ENCODE results near the gene LIPT1.
"Not testable (repeated sequence)": the region's sequence is repeated elsewhere in the genome, so short reads cannot be mapped to it uniquely, and the experiment has no call there.

The LIPT1 gene

GRCh38 chr2:99171377-99172140 lies 16.8 kb downstream of the LIPT1 start:
- DNase-seq = no peak

GRCh38 chr2:99180755-99181623 lies 26.2 kb downstream of the LIPT1 start, which contains the start of the genes MITD1 and MRPL30:
Gene MITD1 (minus strand): TSS chr2:99181058. CDS start chr2:99180981, 77 bp downstream.
Gene MRPL30 (plus strand): TSS chr2:99181184. CDS start chr2:99186204, 5,020 bp downstream.
- peak; percentile 59 to 96 (median 92) for DNase-seq

- DNase-seq = no peak
Observed at GRCh38 chr2:99181624-99182000, 26.8 kb downstream of the LIPT1 start.

GRCh38 chr2:99183025-99183424 lies 28.3 kb downstream of the LIPT1 start:
- DNase-seq = no peak

GRCh38 chr2:99184811-99185210 lies 30.0 kb downstream of the LIPT1 start:
- no peak for DNase-seq

GRCh38 chr2:99187011-99187410 lies 32.2 kb downstream of the LIPT1 start:
- no peak for DNase-seq

GRCh38 chr2:99188357-99188756 lies 33.6 kb downstream of the LIPT1 start:
- no peak for DNase-seq

- DNase-seq = no peak
Observed at GRCh38 chr2:99190548-99190947, 35.8 kb downstream of the LIPT1 start.

- DNase-seq = not testable (repeated sequence)
Observed at GRCh38 chr2:99192364-99192763, 37.6 kb downstream of the LIPT1 start.

- no peak for DNase-seq
Observed at GRCh38 chr2:99198103-99198841, 43.5 kb downstream of the LIPT1 start.

GRCh38 chr2:99200076-99200800 lies 45.5 kb downstream of the LIPT1 start:
- no peak for DNase-seq

GRCh38 chr2:99201959-99202678 lies 47.4 kb downstream of the LIPT1 start:
- DNase-seq = no peak

GRCh38 chr2:99205491-99205890 lies 50.7 kb downstream of the LIPT1 start:
- no peak for DNase-seq

Measured in anterior cingulate cortex (tissue), 58 donors.